Astrocyte of the cerebellum (primary cell): ENCODE measurements around the gene ST6GALNAC1.

Experiments
- DNase-seq: peaks from one replicate; pipeline ENCODE4 v3.0.0-alpha.2; 2011; ENCODE audit warnings: low read depth
- H3K4me3 ChIP-seq: 2 replicates; pipeline ENCODE4 v1.5.1; 2011; ENCODE audit warnings: mild to moderate bottlenecking, low read depth, low read length, moderate library complexity
- in situ Hi-C: cut with HindIII; loops from 2 replicates; pipeline ENCODE4 v1.10.0; 2017; ENCODE audit warnings: low sequenced_read_pairs
- TF ChIP-seq, protein P1 (sequence below): IDR thresholded peaks from 2 replicates; pipeline ENCODE4 v1.5.1; 2012; ENCODE audit warnings: low read length, low read depth, moderate library complexity, mild to moderate bottlenecking; ENCODE audit errors: missing control alignments

The ST6GALNAC1 gene

DNA sequence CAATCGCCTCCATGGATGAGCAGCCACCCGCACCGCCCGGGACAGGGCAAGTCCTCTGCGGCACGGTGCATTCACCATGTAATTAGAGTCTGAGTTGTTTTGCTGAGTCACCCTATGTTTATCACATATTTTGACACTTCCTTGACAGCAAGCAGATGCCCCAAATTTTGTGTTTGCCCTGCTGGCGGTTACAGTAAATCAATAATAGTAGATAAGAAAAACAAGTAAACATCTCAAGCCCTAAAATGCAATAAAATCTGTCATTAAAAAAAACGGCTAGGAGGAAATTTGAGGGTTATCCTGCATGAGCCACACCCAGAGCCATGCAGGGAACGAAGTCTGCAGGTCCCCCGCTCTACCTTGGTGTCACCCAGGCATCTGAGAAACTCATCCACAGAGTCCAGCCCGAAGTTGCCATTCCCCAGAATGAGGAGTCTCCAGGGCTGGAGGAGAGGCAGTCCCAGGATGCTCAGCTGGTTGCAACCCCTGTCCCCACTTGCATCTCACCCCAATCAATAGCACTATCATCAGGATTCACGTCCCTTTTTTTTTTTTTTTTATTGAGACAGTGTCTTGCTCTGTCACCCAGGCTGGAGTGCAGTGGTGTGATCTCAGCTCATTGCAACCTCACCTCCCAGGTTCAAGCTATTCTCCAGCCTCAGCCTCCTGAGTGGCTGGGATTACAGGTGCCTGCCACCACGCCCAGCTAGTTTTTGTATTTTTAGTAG, 16.5 kb upstream of the ST6GALNAC1 start:
- TF ChIP-seq, protein P1, sequence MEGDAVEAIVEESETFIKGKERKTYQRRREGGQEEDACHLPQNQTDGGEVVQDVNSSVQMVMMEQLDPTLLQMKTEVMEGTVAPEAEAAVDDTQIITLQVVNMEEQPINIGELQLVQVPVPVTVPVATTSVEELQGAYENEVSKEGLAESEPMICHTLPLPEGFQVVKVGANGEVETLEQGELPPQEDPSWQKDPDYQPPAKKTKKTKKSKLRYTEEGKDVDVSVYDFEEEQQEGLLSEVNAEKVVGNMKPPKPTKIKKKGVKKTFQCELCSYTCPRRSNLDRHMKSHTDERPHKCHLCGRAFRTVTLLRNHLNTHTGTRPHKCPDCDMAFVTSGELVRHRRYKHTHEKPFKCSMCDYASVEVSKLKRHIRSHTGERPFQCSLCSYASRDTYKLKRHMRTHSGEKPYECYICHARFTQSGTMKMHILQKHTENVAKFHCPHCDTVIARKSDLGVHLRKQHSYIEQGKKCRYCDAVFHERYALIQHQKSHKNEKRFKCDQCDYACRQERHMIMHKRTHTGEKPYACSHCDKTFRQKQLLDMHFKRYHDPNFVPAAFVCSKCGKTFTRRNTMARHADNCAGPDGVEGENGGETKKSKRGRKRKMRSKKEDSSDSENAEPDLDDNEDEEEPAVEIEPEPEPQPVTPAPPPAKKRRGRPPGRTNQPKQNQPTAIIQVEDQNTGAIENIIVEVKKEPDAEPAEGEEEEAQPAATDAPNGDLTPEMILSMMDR, result no peak
- H3K4me3 ChIP-seq, result no peak overlapping the region
- in situ Hi-C loops, result no loop called here
- no peak for DNase-seq

DNA sequence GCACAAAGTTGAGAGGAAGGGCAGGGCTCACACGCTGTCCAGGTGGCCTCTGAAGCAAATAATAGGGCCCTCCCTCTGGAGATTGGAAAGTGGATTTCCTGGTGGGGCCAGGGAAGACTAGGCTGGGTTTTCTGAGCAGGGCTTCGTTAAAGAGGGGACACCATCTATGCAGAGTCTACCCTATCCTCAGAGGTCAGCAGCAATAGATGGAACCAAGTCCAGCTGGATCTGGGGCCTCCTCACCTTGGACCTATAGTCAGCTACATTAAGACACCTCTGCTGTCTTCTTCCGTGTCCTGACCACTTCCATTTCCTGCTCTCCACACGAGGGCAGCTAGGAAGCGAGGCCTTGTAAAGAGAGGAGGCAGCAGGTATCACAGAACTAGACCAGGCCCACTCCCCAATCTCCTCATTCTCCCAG, 14.7 kb upstream of the ST6GALNAC1 start:
- in situ Hi-C loops, result no loop called here
- TF ChIP-seq, protein P1, result no peak
- DNase-seq, result no peak
- no peak overlapping the region for H3K4me3 ChIP-seq

DNA sequence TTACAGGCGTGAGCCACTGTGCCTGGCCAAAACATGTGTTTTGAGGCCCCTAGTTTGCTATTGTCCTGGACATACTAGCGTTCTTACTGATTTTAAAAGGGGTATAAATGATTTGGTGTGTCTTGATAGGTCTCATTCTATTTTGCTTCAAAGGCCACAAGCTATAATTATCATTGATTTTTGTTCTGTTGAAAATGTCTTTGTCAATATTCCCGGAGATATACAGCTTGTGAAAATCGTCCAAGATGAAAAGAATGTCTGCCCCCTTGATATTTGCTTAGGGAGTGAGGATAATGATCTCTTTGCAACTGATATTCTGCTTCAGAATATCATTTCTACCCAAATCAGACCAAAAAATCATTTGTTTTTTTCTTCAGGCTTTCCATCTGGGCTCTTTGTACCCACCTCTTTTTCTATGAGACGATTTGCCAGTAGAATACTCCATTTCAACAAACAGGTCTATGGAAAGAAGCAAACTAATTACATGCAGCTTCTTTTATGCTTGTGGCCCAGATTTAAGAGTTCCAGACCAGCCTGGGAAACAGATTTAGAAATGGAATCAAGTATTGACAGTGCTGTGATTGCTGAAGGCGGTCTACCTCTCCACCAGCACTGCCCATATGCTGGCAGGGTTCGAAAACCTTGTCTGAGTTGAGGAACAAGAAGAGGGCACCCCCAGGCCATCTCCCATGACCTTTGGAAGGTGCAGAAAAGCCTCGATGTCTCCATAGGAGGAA, 14.1 kb upstream of the ST6GALNAC1 start:
- TF ChIP-seq, protein P1, result no peak
- no peak overlapping the region for H3K4me3 ChIP-seq
- DNase-seq, result no peak
- in situ Hi-C loops, result no loop called here

DNA sequence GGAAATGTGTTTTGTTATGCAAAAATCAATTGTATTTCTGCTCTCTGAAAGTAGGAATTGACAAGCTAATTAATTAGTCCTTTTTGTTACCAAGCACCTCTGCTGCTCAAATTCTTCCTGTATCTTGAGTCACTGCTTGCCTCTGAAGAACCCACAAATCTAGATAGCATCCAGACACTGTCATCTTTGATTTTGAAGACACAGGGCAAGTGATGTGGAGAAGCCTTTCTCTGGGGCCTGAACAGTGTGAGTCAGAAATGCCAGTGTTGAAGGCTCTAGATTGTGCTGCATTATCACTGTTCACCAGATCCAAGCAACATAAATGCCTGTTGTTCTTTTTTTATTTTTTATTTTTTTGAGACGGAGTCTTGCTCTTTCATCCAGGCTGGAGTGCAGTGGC, 10.9 kb upstream of the ST6GALNAC1 start:
- in situ Hi-C loops, result no loop called here
- TF ChIP-seq, protein P1, result no peak
- DNase-seq, result no peak
- H3K4me3 ChIP-seq, result no peak overlapping the region

GRCh38 chr17:76650504-76650903, 6.9 kb upstream of the ST6GALNAC1 start:
- in situ Hi-C loops, result no loop called here
- H3K4me3 ChIP-seq, result no peak overlapping the region
- DNase-seq, result no peak
- TF ChIP-seq, protein P1, result no peak

DNA sequence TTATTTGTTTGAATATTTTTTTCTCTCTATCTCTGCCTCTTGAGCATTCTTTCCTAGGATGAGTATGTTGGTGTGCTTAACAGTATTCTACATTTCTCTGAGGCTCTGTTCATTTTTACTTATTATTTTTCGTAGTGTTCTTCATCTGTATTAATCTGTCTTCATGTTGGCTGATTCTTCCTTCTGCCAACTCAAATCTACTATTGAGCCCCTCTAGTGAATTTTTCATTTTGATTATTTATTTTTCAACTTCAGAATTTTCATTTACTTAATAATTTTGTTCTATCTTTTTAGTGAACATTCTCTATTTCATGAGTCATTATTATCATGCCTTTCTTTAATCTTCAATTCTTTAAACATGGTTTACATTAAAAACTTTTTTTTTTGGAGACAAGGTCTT, 3.2 kb upstream of the ST6GALNAC1 start:
- in situ Hi-C loops, result loop anchor here (10.0 to 25.0 kb wide), 2 partner anchors 72 to 184 kb away; partner anchors contain the start of genes AANAT and UBE2O
- TF ChIP-seq, protein P1, result no peak
- no peak for DNase-seq
- no peak overlapping the region for H3K4me3 ChIP-seq
